Epithelial cell of esophagus (primary cell): Measurements from ENCODE around the gene LRRC4C.

Experiments used
- DNase-seq: peaks from one replicate; pipeline ENCODE4 v3.0.0; 2010; ENCODE audit warnings: low read depth
- H3K4me3 ChIP-seq: 2 replicates; pipeline ENCODE4 v1.5.1; 2011; ENCODE audit warnings: mild to moderate bottlenecking, low read length, control low read depth
- CTCF ChIP-seq: IDR thresholded peaks from 2 replicates; pipeline ENCODE4 v1.5.1; 2011; ENCODE audit warnings: low read depth, mild to moderate bottlenecking, low read length, control low read depth, inconsistent platforms; ENCODE audit not compliant: insufficient read depth; ENCODE audit errors: missing control alignments

LRRC4C gene

GRCh38 chr11:40432358-40432757 is 1027.1 kb downstream of the LRRC4C start:
- no peak for TF ChIP-seq CTCF
- no peak for DNase-seq
- H3K4me3 ChIP-seq, result no peak overlapping the region

- TF ChIP-seq CTCF, result no peak
- H3K4me3 ChIP-seq, result no peak overlapping the region
These were observed 1034.3 kb downstream of the LRRC4C start for GRCh38 chr11:40425168-40425567.

GRCh38 chr11:40421208-40421981 is 1038.1 kb downstream of the LRRC4C start:
- no peak for DNase-seq
- no peak overlapping the region for H3K4me3 ChIP-seq
- TF ChIP-seq CTCF, result no peak

More at GRCh38 chr11:40425168-40425567, 1034.3 kb downstream of the LRRC4C start:
- no peak for DNase-seq

DNA sequence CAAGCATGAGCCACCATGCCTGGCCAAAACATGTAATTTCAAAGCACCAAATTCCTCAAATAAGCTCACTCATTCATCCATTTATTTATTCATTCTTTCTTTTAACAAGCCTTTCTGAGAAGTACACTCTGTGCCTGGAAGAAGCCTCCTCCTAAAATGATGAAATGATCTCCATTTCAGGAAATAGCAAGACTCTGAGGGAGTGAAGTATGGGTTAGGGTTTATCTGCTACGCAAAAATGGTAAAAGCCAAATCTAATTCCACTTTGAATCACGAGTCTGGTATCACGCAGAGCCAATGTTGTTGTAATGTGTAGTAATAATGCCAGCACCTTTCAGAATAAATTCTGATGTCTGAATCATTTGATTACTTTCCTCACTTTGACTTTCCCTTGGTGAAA is 1041.8 kb downstream of the LRRC4C start:
- TF ChIP-seq CTCF, result no peak
- DNase-seq, result no peak
- no peak overlapping the region for H3K4me3 ChIP-seq

DNA sequence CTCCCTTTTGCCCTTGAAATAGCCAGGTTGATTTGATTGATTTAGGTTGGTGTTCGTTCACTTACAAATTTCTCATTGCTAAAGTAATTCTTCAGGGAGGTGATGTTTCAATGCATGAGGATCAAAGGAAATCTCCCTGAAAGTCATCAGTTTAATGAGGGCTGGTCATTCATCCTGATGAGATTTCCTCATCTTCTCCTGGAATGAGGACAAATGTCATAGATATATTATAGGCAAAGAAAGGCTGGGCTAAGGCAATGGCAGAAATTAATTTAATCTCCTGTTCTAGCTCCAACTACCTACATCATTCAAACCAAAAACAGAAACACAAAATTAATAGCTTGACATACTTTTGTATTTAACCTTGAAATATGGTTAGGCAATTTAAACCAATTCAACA is 1052.1 kb downstream of the LRRC4C start:
- TF ChIP-seq CTCF, result no peak
- H3K4me3 ChIP-seq, result no peak overlapping the region

DNA sequence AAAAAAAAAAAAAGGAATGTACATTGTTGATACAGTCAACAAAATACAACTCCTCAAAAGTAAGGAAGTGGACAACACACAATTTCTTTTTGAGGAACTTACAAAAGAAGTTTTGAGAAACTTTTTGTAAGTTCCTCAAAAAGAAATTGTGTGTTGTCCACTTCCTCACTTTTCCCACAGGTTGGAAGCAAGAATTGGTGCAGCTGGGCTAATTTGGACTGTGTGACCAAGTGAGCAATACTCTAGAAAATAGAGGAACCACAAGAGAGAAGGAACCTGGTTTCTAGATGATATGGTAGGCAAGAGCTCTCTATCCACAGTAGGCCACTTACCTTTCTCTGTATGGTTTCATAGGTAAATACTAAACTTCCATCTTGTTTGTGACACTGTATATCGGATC is 1053.8 kb downstream of the LRRC4C start:
- no peak overlapping the region for H3K4me3 ChIP-seq
- no peak for TF ChIP-seq CTCF
- no peak for DNase-seq

More for the DNA sequence above, 1052.1 kb downstream of the LRRC4C start:
- DNase-seq, result no peak

DNA sequence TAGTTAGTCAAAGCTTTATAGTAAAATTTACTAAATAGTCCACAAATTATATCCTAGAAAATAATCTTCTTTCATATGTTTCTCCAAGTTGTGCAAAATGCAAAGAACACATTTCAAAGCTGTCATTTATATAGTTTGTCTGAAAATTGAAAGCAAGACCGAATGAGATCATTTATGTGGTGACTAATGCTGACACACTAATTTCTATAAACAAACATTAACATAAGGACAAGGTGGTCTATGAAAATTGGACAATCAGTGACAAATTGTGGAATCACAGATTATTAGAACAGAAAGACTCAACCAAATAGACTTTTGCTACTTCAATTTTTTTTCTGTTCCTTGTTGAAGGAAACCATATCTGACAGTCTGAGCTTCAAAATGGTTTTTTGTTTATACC is 1056.1 kb downstream of the LRRC4C start:
- no peak for TF ChIP-seq CTCF

More for the DNA sequence above, 1056.1 kb downstream of the LRRC4C start:
- H3K4me3 ChIP-seq, result no peak overlapping the region
- DNase-seq, result peak; percentile 1
